ENCODE measurements around the gene ATF6. TPM values are rescaled to one million over a fixed set of nuclear protein-coding genes. Genes with fewer than 3 reads are reported as not detected.

The ATF6 gene
- total and polyA plus RNA-seq, 2 donors (not counting 1 experiment from before 2014, with no cell fraction given), result 5.7 to 26.6 TPM

GRCh38 chr1:161763522-161764098 is 2.5 kb upstream of the ATF6 start:
- CTCF ChIA-PET, result interaction anchor here (0.8 to 2.2 kb wide), 6 partner anchors 10 to 274 kb away, joined by 3 to 7 read pairs (median 4); partner anchors contain the start of gene DUSP12
- Histone ChIP-seq H3K4me1 (ENCODE audit: control insufficient read depth in 2 of 2, insufficient read depth in 2 of 2, low read length in 2 of 2) (peaks cover 19 to 26% of the 10 kb centered on the region in 2 donors), H2AFZ (ENCODE audit: insufficient read depth, low read depth, low read length, poor library complexity, severe bottlenecking) (no peak overlapping the region), H3K9me3 (ENCODE audit: control extremely low read depth in 1 of 3, control insufficient read depth in 2 of 3, insufficient read depth in 1 of 3, low read length in 2 of 3) (no peaks in the 10 kb centered on the region), H3K36me3 (replicated peaks in 1 of 2; ENCODE audit: control extremely low read depth in 1 of 2, control insufficient read depth in 1 of 2, extremely low read depth in 1 of 2, insufficient read depth in 2 of 2, low read length in 1 of 2) (peaks cover 0 to under 1% of the 10 kb centered on the region in 2 experiments), H3K9ac (ENCODE audit: low read length) (no peak overlapping the region), H3K27me3 (replicated peaks in 1 of 4; ENCODE audit: control extremely low read depth in 1 of 4, control insufficient read depth in 3 of 4, insufficient read depth in 4 of 4, low read length in 3 of 4) (no peaks in the 10 kb centered on the region), H3K79me2 (ENCODE audit: control insufficient read depth, insufficient read depth, low read length) (peaks cover 31% of the 10 kb centered on the region), H4K20me1 (ENCODE audit: control insufficient read depth, insufficient read depth, low read length, poor library complexity, severe bottlenecking) (no peaks in the 10 kb centered on the region), H3K4me3 (ENCODE audit: control extremely low read depth in 1 of 5, extremely low read depth in 1 of 5, insufficient read depth in 1 of 5, low read depth in 2 of 5, low read length in 4 of 5) (no peak overlapping the region), H3K4me2 (replicated peaks; ENCODE audit: low read depth, low read length, poor library complexity, severe bottlenecking) (peak overlapping the region; percentile 32), H3K27ac (ENCODE audit: low read length in 2 of 2) (no peak overlapping the region)
- peaks cover 35% of the 10 kb centered on the region for H3K4me1 Mint-ChIP-seq
- TF ChIP-seq CTCF (IDR thresholded peaks at IDR 0.05) (peak; percentile 78), EZH2 (IDR thresholded peaks at IDR 0.05; ENCODE audit: borderline replicate concordance, insufficient read depth, low read depth, low read length, poor library complexity, severe bottlenecking) (no peak)
- H3K27me3 Mint-ChIP-seq, result no peaks in the 10 kb centered on the region
- H3K9me3 Mint-ChIP-seq (ENCODE audit: insufficient read depth), result no peaks in the 10 kb centered on the region
- H3K4me3 Mint-ChIP-seq, result peak overlapping the region; percentile 71
- peak overlapping the region; percentile 39 for H3K27ac Mint-ChIP-seq
- intact Hi-C loops (cut with micrococcal nuclease), result loop anchor here (2.0 to 10.0 kb wide), 3 partner anchors 15 to 369 kb away; partner anchors contain the start of gene DUSP12
- peak; percentile 28 for ATAC-seq (ENCODE audit: low read depth)
- POLR2A ChIA-PET, result interaction anchor here (1.3 kb wide), 1 partner anchor 14 kb away, joined by 4 read pairs; the partner anchor contains the start of gene DUSP12
- peak; percentile 70 for DNase-seq
- WGBS (ENCODE audit: insufficient coverage), result 100% methylated on average over 3 of the region's 7 CpGs

- Histone ChIP-seq H3K36me3 (replicated peaks in 1 of 2; ENCODE audit: control extremely low read depth in 1 of 2, control insufficient read depth in 1 of 2, extremely low read depth in 1 of 2, insufficient read depth in 2 of 2, low read length in 1 of 2) (peaks cover 0 to 3% of the 10 kb centered on the region in 2 experiments), H3K4me1 (ENCODE audit: control insufficient read depth in 2 of 2, insufficient read depth in 2 of 2, low read length in 2 of 2) (peaks cover 45 to 47% of the 10 kb centered on the region in 2 donors), H3K27me3 (replicated peaks in 1 of 4; ENCODE audit: control extremely low read depth in 1 of 4, control insufficient read depth in 3 of 4, insufficient read depth in 4 of 4, low read length in 3 of 4) (no peaks in the 10 kb centered on the region), H3K9me3 (ENCODE audit: control extremely low read depth in 1 of 3, control insufficient read depth in 2 of 3, insufficient read depth in 1 of 3, low read length in 2 of 3) (no peaks in the 10 kb centered on the region), H3K4me3 (ENCODE audit: control extremely low read depth in 1 of 5, extremely low read depth in 1 of 5, insufficient read depth in 1 of 5, low read depth in 2 of 5, low read length in 4 of 5) (no peak overlapping the region), H3K9ac (ENCODE audit: low read length) (no peak overlapping the region), H4K20me1 (ENCODE audit: control insufficient read depth, insufficient read depth, low read length, poor library complexity, severe bottlenecking) (peaks cover 21% of the 10 kb centered on the region), H3K27ac (ENCODE audit: low read length in 2 of 2) (no peak overlapping the region), H3K79me2 (ENCODE audit: control insufficient read depth, insufficient read depth, low read length) (peaks cover 78% of the 10 kb centered on the region), H2AFZ (ENCODE audit: insufficient read depth, low read depth, low read length, poor library complexity, severe bottlenecking) (no peak overlapping the region), H3K4me2 (replicated peaks; ENCODE audit: low read depth, low read length, poor library complexity, severe bottlenecking) (peak overlapping the region; percentile 8)
- H3K9me3 Mint-ChIP-seq (ENCODE audit: insufficient read depth), result no peaks in the 10 kb centered on the region
- WGBS (ENCODE audit: insufficient coverage), result 100% methylated on average over 3 of the region's 5 CpGs
- POLR2A ChIA-PET, result no interaction called here
- TF ChIP-seq CTCF (IDR thresholded peaks at IDR 0.05) (no peak), EZH2 (IDR thresholded peaks at IDR 0.05; ENCODE audit: borderline replicate concordance, insufficient read depth, low read depth, low read length, poor library complexity, severe bottlenecking) (no peak)
- CTCF ChIA-PET, result no interaction called here
- H3K27ac Mint-ChIP-seq, result no peak overlapping the region
- ATAC-seq (ENCODE audit: low read depth) (no peak), DNase-seq (no peak)
- peak overlapping the region; percentile 99 for H3K4me3 Mint-ChIP-seq
- intact Hi-C loops (cut with micrococcal nuclease), result loop anchor here (5.0 to 10.0 kb wide), 3 partner anchors 344 to 794 kb away; partner anchors contain the start of gene UAP1
- H3K4me1 Mint-ChIP-seq, result peaks cover 48% of the 10 kb centered on the region
- H3K27me3 Mint-ChIP-seq, result no peaks in the 10 kb centered on the region
Measured at GRCh38 chr1:161768461-161768860, 2.3 kb downstream of the ATF6 start.
